GM23338 (cell line): ENCODE measurements around the gene CDH4. TPM values are rescaled to one million over a fixed set of nuclear protein-coding genes. Genes with fewer than 3 reads are reported as not detected.

ENCODE experiments used
- ATAC-seq: fragments of 200-7000 bp; cut with Tn5 transposase; 3 replicates; pipeline ENCODE4 v1.9.1; 2020
- DNase-seq: peaks from one replicate; pipeline ENCODE4 v3.0.0-alpha.2; 2015; ENCODE audit warnings: low spot score
- H2AFZ ChIP-seq: fragments of 200-600 bp; sonication (generic); 2 replicates; pipeline ENCODE4 v1.8.0; 2016; ENCODE audit warnings: antibody characterized with exemption, mild to moderate bottlenecking, moderate library complexity
- H3F3A ChIP-seq: fragments of 200-600 bp; sonication (generic); replicated peaks from 2 replicates; pipeline ENCODE4 v1.8.0; 2017; ENCODE audit warnings: antibody characterized with exemption, mixed run types, low read depth
- H3K27ac ChIP-seq: fragments of 200-600 bp; sonication (generic); 2 replicates; pipeline ENCODE4 v1.6.1; 2016; ENCODE audit warnings: low read depth
- H3K27me3 ChIP-seq: fragments of 200-600 bp; sonication (generic); 2 replicates; pipeline ENCODE4 v1.8.0; 2016; ENCODE audit warnings: mild to moderate bottlenecking, mixed run types, moderate library complexity; ENCODE audit not compliant: insufficient read depth
- H3K36me3 ChIP-seq: fragments of 200-600 bp; sonication (generic); 2 replicates; pipeline ENCODE4 v1.8.0; 2016; ENCODE audit warnings: mild to moderate bottlenecking; ENCODE audit not compliant: insufficient read depth
- H3K4me1 ChIP-seq: fragments of 200-600 bp; sonication (generic); 2 replicates; pipeline ENCODE4 v1.8.0; 2016; ENCODE audit warnings: mild to moderate bottlenecking, moderate library complexity; ENCODE audit not compliant: insufficient read depth
- H3K4me2 ChIP-seq: fragments of 200-600 bp; sonication (generic); 2 replicates; pipeline ENCODE4 v1.7.1; 2017; ENCODE audit warnings: mixed run types
- H3K4me3 ChIP-seq: fragments of 200-600 bp; sonication (generic); 2 replicates; pipeline ENCODE4 v1.6.1; 2016; ENCODE audit warnings: mixed run types
- H3K79me2 ChIP-seq: fragments of 200-600 bp; sonication (generic); replicated peaks from 2 replicates; pipeline ENCODE4 v1.8.0; 2017; ENCODE audit warnings: mild to moderate bottlenecking; ENCODE audit not compliant: insufficient read depth
- H3K9me2 ChIP-seq: fragments of 200-600 bp; sonication (generic); 2 replicates; pipeline ENCODE4 v1.8.0; 2017; ENCODE audit not compliant: insufficient read depth
- H4K20me1 ChIP-seq: fragments of 200-600 bp; sonication (generic); replicated peaks from 2 replicates; pipeline ENCODE4 v1.8.0; 2017; ENCODE audit warnings: mild to moderate bottlenecking; ENCODE audit not compliant: insufficient read depth
- H3K27ac Mint-ChIP-seq: 2 replicates; pipeline ENCODE4 v1.8.0; 2020; ENCODE audit warnings: inconsistent platforms, mild to moderate bottlenecking, moderate library complexity, mixed read lengths
- H3K27me3 Mint-ChIP-seq: 3 replicates; pipeline ENCODE4 v1.8.0; 2022; ENCODE audit warnings: low read depth, mild to moderate bottlenecking, moderate library complexity, mixed read lengths, inconsistent platforms; ENCODE audit not compliant: insufficient read depth, poor library complexity
- H3K36me3 Mint-ChIP-seq: 3 replicates; pipeline ENCODE4 v1.8.0; 2021; ENCODE audit warnings: low read depth, mild to moderate bottlenecking, inconsistent platforms, moderate library complexity, mixed read lengths
- H3K4me1 Mint-ChIP-seq: 3 replicates; pipeline ENCODE4 v1.8.0; 2020; ENCODE audit warnings: mild to moderate bottlenecking, inconsistent platforms, mixed read lengths
- H3K4me3 Mint-ChIP-seq: 3 replicates; pipeline ENCODE4 v1.8.0; 2021; ENCODE audit warnings: moderate library complexity, mild to moderate bottlenecking, inconsistent platforms, mixed read lengths
- H3K9me3 Mint-ChIP-seq: 3 replicates; pipeline ENCODE4 v1.8.0; 2020; ENCODE audit warnings: moderate library complexity, mild to moderate bottlenecking, inconsistent platforms, mixed read lengths
- CREB1 ChIP-seq: fragments of 250-450 bp; sonication (Bioruptor Pico); IDR thresholded peaks from 2 replicates; pipeline ENCODE4 v1.5.0; 2020; ENCODE audit warnings: low read depth, mild to moderate bottlenecking, moderate library complexity
- EZH2 ChIP-seq: fragments of 200-600 bp; sonication (generic); IDR thresholded peaks from one replicate; pipeline ENCODE4 v1.8.0; 2017; ENCODE audit warnings: antibody characterized with exemption, mild to moderate bottlenecking, low read depth; ENCODE audit not compliant: unreplicated experiment
- EZH2phosphoT487 ChIP-seq: fragments of 200-600 bp; sonication (generic); IDR thresholded peaks from one replicate; pipeline ENCODE4 v1.8.1; 2018; ENCODE audit warnings: antibody characterized with exemption; ENCODE audit not compliant: unreplicated experiment
- JUNB ChIP-seq: IDR thresholded peaks from one replicate; pipeline ENCODE4 v1.6.1; 2016; ENCODE audit warnings: antibody characterized with exemption; ENCODE audit not compliant: unreplicated experiment
- NANOG ChIP-seq: IDR thresholded peaks from 2 replicates; pipeline ENCODE4 v1.6.1; 2016; ENCODE audit warnings: antibody characterized with exemption, borderline replicate concordance
- STAT1 ChIP-seq: IDR thresholded peaks from one replicate; pipeline ENCODE4 v1.6.1; 2016; ENCODE audit warnings: antibody characterized with exemption; ENCODE audit not compliant: unreplicated experiment
- ZNF114 ChIP-seq: fragments of 250-450 bp; sonication (Bioruptor Pico); IDR thresholded peaks from 2 replicates; pipeline ENCODE4 v1.5.0; 2020; ENCODE audit warnings: mild to moderate bottlenecking, moderate library complexity
- ZNF331 ChIP-seq: fragments of 250-450 bp; sonication (Bioruptor Pico); IDR thresholded peaks from 2 replicates; pipeline ENCODE4 v1.5.0; 2020; ENCODE audit warnings: low read depth, mild to moderate bottlenecking, moderate library complexity
- polyA plus RNA-seq: library from polyadenylated mRNA; unstranded; fragments of >200 nt; fragmentation: Nextera tagmentation; extraction: Ambion mirVana; gene quantifications from 2 replicates; pipeline ENCODE4 v1.2.1, GENCODE V29; 2016
- total RNA-seq: library from RNA; depleted of rRNA; stranded (reverse); fragments of >200 nt; shearing (Covaris generic); gene quantifications from 2 replicates; pipeline ENCODE4 v1.2.3, GENCODE V29; 2014
- TF ChIP-seq, protein P1 (sequence below): IDR thresholded peaks from 2 replicates; pipeline ENCODE4 v1.6.1; 2016; ENCODE audit warnings: antibody characterized with exemption
- TF ChIP-seq, protein P2 (sequence below): IDR thresholded peaks from one replicate; pipeline ENCODE4 v1.6.1; 2018; ENCODE audit warnings: antibody characterized with exemption; ENCODE audit not compliant: unreplicated experiment
- TF ChIP-seq, protein P3 (sequence below): fragments of 250-450 bp; sonication (Bioruptor Pico); IDR thresholded peaks from 2 replicates; pipeline ENCODE4 v1.5.0; 2020; ENCODE audit warnings: mild to moderate bottlenecking, moderate library complexity
- TF ChIP-seq, protein P4 (sequence below), 2 experiments: fragments of 200-600 bp in 1 of 2; sonication (generic) in 1 of 2; conservative IDR thresholded peaks; 2 replicates each; pipeline versions ENCODE4 v1.5.1 to v1.6.1; 2016 to 2017; ENCODE audit warnings: antibody characterized with exemption in 2 of 2, low read depth in 2 of 2, mild to moderate bottlenecking in 2 of 2, moderate library complexity in 1 of 2

CDH4 gene
- total and polyA plus RNA-seq, 2 experiments from 2014 or later: 1.2 to 4.2 TPM

DNA sequence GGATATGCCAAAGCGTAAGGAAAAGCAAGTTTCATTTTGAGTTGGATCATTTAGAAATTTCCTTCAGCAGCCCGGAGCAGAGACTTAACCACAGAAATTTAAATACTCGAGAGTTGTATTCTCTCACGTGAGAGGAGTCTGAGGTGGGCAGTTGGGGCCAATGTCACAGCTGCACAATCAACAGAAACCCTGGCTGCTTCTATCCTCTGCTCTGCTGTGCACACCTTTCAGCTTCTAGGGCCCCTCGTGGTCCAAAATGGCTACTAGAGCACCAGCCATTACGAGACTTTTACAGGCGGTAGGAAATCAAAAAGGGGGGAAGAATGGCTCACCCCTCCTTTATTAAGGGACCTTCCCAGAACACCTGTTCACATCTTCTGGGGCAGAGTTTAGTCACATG is 659.8 kb downstream of the CDH4 start:
- no peak overlapping the region for H3K4me3 ChIP-seq
- ATAC-seq (no peak), DNase-seq (no peak)
- no peak overlapping the region for H3K4me3 Mint-ChIP-seq
- no peak overlapping the region for H3K27ac Mint-ChIP-seq
- no peaks in the 10 kb centered on the region for H3K36me3 ChIP-seq
- no peaks in the 10 kb centered on the region for H3K4me1 Mint-ChIP-seq
- H4K20me1 ChIP-seq: no peaks in the 10 kb centered on the region
- no peaks in the 10 kb centered on the region for H3K36me3 Mint-ChIP-seq
- no peaks in the 10 kb centered on the region for H3F3A ChIP-seq
- peaks cover 4% of the 10 kb centered on the region for H3K27me3 Mint-ChIP-seq
- H3K27me3 ChIP-seq: no peaks in the 10 kb centered on the region
- H2AFZ ChIP-seq: no peak overlapping the region
- no peak overlapping the region for H3K27ac ChIP-seq
- no peaks in the 10 kb centered on the region; the same call in 2 of the 3 replicates for H3K9me3 Mint-ChIP-seq
- no peak for TF ChIP-seq EZH2phosphoT487
- TF ChIP-seq, protein P1, sequence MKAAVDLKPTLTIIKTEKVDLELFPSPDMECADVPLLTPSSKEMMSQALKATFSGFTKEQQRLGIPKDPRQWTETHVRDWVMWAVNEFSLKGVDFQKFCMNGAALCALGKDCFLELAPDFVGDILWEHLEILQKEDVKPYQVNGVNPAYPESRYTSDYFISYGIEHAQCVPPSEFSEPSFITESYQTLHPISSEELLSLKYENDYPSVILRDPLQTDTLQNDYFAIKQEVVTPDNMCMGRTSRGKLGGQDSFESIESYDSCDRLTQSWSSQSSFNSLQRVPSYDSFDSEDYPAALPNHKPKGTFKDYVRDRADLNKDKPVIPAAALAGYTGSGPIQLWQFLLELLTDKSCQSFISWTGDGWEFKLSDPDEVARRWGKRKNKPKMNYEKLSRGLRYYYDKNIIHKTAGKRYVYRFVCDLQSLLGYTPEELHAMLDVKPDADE: no peak
- TF ChIP-seq, protein P2, sequence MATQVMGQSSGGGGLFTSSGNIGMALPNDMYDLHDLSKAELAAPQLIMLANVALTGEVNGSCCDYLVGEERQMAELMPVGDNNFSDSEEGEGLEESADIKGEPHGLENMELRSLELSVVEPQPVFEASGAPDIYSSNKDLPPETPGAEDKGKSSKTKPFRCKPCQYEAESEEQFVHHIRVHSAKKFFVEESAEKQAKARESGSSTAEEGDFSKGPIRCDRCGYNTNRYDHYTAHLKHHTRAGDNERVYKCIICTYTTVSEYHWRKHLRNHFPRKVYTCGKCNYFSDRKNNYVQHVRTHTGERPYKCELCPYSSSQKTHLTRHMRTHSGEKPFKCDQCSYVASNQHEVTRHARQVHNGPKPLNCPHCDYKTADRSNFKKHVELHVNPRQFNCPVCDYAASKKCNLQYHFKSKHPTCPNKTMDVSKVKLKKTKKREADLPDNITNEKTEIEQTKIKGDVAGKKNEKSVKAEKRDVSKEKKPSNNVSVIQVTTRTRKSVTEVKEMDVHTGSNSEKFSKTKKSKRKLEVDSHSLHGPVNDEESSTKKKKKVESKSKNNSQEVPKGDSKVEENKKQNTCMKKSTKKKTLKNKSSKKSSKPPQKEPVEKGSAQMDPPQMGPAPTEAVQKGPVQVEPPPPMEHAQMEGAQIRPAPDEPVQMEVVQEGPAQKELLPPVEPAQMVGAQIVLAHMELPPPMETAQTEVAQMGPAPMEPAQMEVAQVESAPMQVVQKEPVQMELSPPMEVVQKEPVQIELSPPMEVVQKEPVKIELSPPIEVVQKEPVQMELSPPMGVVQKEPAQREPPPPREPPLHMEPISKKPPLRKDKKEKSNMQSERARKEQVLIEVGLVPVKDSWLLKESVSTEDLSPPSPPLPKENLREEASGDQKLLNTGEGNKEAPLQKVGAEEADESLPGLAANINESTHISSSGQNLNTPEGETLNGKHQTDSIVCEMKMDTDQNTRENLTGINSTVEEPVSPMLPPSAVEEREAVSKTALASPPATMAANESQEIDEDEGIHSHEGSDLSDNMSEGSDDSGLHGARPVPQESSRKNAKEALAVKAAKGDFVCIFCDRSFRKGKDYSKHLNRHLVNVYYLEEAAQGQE: no peak
- no peak for TF ChIP-seq NANOG
- TF ChIP-seq, protein P3, sequence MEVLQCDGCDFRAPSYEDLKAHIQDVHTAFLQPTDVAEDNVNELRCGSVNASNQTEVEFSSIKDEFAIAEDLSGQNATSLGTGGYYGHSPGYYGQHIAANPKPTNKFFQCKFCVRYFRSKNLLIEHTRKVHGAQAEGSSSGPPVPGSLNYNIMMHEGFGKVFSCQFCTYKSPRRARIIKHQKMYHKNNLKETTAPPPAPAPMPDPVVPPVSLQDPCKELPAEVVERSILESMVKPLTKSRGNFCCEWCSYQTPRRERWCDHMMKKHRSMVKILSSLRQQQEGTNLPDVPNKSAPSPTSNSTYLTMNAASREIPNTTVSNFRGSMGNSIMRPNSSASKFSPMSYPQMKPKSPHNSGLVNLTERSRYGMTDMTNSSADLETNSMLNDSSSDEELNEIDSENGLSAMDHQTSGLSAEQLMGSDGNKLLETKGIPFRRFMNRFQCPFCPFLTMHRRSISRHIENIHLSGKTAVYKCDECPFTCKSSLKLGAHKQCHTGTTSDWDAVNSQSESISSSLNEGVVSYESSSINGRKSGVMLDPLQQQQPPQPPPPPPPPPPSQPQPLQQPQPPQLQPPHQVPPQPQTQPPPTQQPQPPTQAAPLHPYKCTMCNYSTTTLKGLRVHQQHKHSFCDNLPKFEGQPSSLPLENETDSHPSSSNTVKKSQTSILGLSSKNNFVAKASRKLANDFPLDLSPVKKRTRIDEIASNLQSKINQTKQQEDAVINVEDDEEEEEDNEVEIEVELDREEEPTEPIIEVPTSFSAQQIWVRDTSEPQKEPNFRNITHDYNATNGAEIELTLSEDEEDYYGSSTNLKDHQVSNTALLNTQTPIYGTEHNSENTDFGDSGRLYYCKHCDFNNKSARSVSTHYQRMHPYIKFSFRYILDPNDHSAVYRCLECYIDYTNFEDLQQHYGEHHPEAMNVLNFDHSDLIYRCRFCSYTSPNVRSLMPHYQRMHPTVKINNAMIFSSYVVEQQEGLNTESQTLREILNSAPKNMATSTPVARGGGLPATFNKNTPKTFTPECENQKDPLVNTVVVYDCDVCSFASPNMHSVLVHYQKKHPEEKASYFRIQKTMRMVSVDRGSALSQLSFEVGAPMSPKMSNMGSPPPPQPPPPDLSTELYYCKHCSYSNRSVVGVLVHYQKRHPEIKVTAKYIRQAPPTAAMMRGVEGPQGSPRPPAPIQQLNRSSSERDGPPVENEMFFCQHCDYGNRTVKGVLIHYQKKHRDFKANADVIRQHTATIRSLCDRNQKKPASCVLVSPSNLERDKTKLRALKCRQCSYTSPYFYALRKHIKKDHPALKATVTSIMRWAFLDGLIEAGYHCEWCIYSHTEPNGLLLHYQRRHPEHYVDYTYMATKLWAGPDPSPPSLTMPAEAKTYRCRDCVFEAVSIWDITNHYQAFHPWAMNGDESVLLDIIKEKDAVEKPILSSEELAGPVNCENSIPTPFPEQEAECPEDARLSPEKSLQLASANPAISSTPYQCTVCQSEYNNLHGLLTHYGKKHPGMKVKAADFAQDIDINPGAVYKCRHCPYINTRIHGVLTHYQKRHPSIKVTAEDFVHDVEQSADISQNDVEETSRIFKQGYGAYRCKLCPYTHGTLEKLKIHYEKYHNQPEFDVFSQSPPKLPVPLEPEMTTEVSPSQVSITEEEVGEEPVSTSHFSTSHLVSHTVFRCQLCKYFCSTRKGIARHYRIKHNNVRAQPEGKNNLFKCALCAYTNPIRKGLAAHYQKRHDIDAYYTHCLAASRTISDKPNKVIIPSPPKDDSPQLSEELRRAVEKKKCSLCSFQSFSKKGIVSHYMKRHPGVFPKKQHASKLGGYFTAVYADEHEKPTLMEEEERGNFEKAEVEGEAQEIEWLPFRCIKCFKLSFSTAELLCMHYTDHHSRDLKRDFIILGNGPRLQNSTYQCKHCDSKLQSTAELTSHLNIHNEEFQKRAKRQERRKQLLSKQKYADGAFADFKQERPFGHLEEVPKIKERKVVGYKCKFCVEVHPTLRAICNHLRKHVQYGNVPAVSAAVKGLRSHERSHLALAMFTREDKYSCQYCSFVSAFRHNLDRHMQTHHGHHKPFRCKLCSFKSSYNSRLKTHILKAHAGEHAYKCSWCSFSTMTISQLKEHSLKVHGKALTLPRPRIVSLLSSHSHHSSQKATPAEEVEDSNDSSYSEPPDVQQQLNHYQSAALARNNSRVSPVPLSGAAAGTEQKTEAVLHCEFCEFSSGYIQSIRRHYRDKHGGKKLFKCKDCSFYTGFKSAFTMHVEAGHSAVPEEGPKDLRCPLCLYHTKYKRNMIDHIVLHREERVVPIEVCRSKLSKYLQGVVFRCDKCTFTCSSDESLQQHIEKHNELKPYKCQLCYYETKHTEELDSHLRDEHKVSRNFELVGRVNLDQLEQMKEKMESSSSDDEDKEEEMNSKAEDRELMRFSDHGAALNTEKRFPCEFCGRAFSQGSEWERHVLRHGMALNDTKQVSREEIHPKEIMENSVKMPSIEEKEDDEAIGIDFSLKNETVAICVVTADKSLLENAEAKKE (CRISPR knock-in tag): no peak
- TF ChIP-seq CREB1 (CRISPR knock-in tag): no peak
- TF ChIP-seq ZNF114 (CRISPR knock-in tag): no peak
- TF ChIP-seq, protein P4, sequence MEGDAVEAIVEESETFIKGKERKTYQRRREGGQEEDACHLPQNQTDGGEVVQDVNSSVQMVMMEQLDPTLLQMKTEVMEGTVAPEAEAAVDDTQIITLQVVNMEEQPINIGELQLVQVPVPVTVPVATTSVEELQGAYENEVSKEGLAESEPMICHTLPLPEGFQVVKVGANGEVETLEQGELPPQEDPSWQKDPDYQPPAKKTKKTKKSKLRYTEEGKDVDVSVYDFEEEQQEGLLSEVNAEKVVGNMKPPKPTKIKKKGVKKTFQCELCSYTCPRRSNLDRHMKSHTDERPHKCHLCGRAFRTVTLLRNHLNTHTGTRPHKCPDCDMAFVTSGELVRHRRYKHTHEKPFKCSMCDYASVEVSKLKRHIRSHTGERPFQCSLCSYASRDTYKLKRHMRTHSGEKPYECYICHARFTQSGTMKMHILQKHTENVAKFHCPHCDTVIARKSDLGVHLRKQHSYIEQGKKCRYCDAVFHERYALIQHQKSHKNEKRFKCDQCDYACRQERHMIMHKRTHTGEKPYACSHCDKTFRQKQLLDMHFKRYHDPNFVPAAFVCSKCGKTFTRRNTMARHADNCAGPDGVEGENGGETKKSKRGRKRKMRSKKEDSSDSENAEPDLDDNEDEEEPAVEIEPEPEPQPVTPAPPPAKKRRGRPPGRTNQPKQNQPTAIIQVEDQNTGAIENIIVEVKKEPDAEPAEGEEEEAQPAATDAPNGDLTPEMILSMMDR (conservative IDR thresholded peaks at IDR 0.05; ENCODE audit: low read depth in 2 of 2): no peak
- TF ChIP-seq STAT1: no peak
- TF ChIP-seq ZNF331 (CRISPR knock-in tag): no peak
- TF ChIP-seq EZH2: no peak
- TF ChIP-seq JUNB: no peak
- no peak overlapping the region for H3K4me2 ChIP-seq
- no peaks in the 10 kb centered on the region for H3K4me1 ChIP-seq
- H3K9me2 ChIP-seq: no peaks in the 10 kb centered on the region
- no peaks in the 10 kb centered on the region for H3K79me2 ChIP-seq
